COLO829 (cell line): ENCODE measurements around the gene CCDC102A.
"Not testable (repeated sequence)": the region's sequence is repeated elsewhere in the genome, so short reads cannot be mapped to it uniquely, and the experiment has no call there.

Experiments
- DNase-seq: peaks from one replicate; pipeline ENCODE4 v3.0.0; 2012; ENCODE audit warnings: low spot score

The CCDC102A gene

GRCh38 chr16:57536306-57537193 is at the start of gene CCDC102A:
Gene CCDC102A (minus strand): TSS chr16:57536571. CDS start chr16:57529177, 7,394 bp downstream.
- DNase-seq: no peak

GRCh38 chr16:57585051-57585687 is 48.8 kb upstream of the CCDC102A start:
- DNase-seq: no peak

GRCh38 chr16:57579361-57579665 is 42.9 kb upstream of the CCDC102A start:
- DNase-seq: no peak

GRCh38 chr16:57578521-57579360 is 42.4 kb upstream of the CCDC102A start:
- no peak for DNase-seq

- DNase-seq: no peak
Measured at GRCh38 chr16:57577691-57578224, 41.4 kb upstream of the CCDC102A start.

GRCh38 chr16:57577214-57577613 is 40.8 kb upstream of the CCDC102A start:
- no peak for DNase-seq

- peak; percentile 39 for DNase-seq
Measured at GRCh38 chr16:57576429-57576870, 40.1 kb upstream of the CCDC102A start.

GRCh38 chr16:57575468-57576277 is 39.3 kb upstream of the CCDC102A start:
- DNase-seq: no peak

- DNase-seq: no peak
Measured at GRCh38 chr16:57574646-57575467, 38.5 kb upstream of the CCDC102A start.

- DNase-seq: no peak
Measured at GRCh38 chr16:57574086-57574485, 37.7 kb upstream of the CCDC102A start.

- DNase-seq: no peak
Measured at GRCh38 chr16:57572978-57573728, 36.8 kb upstream of the CCDC102A start.

GRCh38 chr16:57571098-57571497 is 34.7 kb upstream of the CCDC102A start:
- no peak for DNase-seq

GRCh38 chr16:57570301-57571070 is 34.1 kb upstream of the CCDC102A start:
- DNase-seq: no peak

GRCh38 chr16:57569306-57569946 is 33.1 kb upstream of the CCDC102A start:
- no peak for DNase-seq

GRCh38 chr16:57568772-57569171 is 32.4 kb upstream of the CCDC102A start:
- not testable (repeated sequence) for DNase-seq

GRCh38 chr16:57568173-57568678 is 31.9 kb upstream of the CCDC102A start:
- no peak for DNase-seq

GRCh38 chr16:57567691-57568090 is 31.3 kb upstream of the CCDC102A start:
- no peak for DNase-seq

GRCh38 chr16:57566436-57566835 is 30.1 kb upstream of the CCDC102A start:
- DNase-seq: no peak
